ENCODE data around the gene NLRP6.
"Not testable (repeated sequence)": the region's sequence is repeated elsewhere in the genome, so short reads cannot be mapped to it uniquely, and the experiment has no call there.

The NLRP6 gene

DNA sequence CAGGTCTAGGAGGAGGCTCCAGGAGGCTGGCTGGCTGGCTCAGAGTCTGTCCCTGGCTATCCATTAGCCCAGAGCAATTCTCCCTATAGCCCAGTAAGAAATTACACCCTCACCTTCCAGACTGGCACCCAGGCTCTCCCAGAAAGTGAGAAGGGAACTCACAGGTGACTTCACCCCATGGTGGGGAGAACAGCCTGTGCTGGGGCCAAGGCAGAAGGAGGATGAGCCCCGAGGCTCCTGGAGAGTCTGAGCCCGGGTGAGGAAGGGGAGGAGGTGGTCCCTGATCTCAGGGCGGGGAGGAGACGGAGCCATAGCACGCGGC is 36.3 kb downstream of the NLRP6 start:
- H3K4me3 Mint-ChIP-seq: peak overlapping the region; percentile 83
- H3K27ac Mint-ChIP-seq: peak overlapping the region; percentile 96
- H3K9me3 Mint-ChIP-seq; DNase-seq (ENCODE audit: low spot score in 2 of 2): not testable (repeated sequence)
- H3K4me1 Mint-ChIP-seq: peaks cover 58% of the 10 kb centered on the region
- peaks cover 38% of the 10 kb centered on the region for H3K36me3 Mint-ChIP-seq
- peak; percentile 1 for ATAC-seq

DNA sequence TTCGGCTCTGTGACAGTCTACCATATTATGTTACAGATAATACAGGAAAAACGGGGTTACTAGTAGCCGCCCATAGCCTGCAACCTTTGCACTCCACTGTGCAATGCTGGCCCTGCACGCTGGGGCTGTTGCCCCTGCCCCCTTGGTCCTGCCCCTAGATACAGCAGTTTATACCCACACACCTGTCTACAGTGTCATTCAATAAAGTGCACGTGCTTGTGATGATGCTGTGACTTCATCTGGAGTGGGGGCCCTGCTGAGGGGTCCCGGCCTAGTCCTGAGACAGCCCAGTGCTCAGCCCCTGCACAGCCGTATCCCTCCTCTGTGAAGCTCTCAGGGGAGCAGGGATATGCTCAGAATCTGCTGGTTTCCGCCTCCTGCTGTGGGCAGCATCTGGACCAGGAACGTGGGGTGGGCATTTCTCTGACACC is 36.9 kb downstream of the NLRP6 start:
- DNase-seq (ENCODE audit: low spot score in 2 of 2): no peak
- Mint-ChIP-seq H3K36me3 (peaks cover 33% of the 10 kb centered on the region), H3K4me3 (peak overlapping the region; percentile 83), H3K4me1 (peaks cover 60% of the 10 kb centered on the region), H3K9me3 (no peaks in the 10 kb centered on the region), H3K27ac (peak overlapping the region; percentile 96)
- no peak for ATAC-seq

DNA sequence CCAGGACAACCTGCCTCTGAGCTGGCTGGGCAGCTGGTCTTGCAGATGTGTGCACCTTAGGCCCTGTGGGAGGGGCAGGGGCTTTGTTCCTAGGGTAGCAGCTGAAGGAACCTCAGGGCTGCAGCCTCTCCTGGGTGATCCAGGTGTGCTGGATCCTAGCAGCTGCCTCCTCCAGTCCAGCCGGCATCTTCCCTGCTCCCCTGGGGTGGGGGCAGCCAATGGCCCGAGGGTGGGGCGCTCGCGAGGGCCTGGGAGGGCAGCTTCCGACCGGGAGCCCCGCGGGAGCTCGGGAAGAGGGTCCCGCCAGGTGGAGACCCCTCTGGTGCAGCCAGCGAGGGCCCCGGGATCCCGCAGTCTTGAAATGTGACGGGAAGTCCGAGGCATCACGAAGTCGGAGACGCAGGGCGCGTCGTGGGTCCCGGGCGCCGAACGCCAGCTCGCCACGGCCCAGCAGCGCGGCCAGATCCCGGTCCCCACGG is 37.3 kb downstream of the NLRP6 start:
- Mint-ChIP-seq H3K9me3 (no peaks in the 10 kb centered on the region), H3K27ac (peak overlapping the region; percentile 96), H3K4me3 (peak overlapping the region; percentile 83), H3K36me3 (peaks cover 33% of the 10 kb centered on the region), H3K4me1 (peaks cover 64% of the 10 kb centered on the region)
- DNase-seq (ENCODE audit: low spot score in 2 of 2): no peak
- no peak for ATAC-seq

DNA sequence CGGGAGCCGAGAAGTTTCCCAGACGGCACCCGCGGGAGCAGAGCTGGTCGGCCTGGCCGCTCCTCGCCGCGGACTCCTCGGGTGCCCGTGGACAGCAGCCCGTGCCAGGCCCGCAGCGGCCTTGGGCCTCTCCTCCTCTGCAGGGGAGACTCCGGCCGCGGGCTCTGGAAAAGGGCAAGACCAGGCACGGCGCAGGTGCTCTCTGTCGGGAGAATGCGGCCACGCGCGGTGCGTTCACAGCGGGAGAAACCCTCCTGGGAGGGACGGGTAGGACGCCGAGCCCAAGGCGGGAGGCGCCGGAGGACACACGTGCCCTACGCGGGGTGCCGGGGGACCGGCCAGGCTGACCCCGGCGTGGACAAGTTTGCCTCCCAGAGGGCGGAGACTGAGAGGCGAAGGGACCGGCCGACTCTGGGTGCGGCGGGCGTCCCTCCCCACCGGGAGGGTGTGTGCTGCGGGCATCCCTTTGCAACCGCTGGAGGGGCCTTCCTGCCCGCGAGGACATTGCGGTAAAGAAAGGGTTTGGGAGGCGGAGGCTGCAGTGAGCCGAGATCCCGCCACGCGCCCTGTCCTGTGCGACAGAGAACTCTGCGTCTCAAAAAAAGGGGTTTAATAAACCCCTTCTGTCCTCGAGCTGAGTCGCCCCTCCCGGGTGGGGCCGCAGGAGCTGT is 38.0 kb downstream of the NLRP6 start:
- H3K27ac Mint-ChIP-seq: peak overlapping the region; percentile 96
- no peak for ATAC-seq
- DNase-seq (ENCODE audit: low spot score in 2 of 2): no peak
- H3K4me3 Mint-ChIP-seq: peak overlapping the region; percentile 83
- peaks cover 67% of the 10 kb centered on the region for H3K4me1 Mint-ChIP-seq
- no peaks in the 10 kb centered on the region for H3K9me3 Mint-ChIP-seq
- H3K36me3 Mint-ChIP-seq: peaks cover 33% of the 10 kb centered on the region

DNA sequence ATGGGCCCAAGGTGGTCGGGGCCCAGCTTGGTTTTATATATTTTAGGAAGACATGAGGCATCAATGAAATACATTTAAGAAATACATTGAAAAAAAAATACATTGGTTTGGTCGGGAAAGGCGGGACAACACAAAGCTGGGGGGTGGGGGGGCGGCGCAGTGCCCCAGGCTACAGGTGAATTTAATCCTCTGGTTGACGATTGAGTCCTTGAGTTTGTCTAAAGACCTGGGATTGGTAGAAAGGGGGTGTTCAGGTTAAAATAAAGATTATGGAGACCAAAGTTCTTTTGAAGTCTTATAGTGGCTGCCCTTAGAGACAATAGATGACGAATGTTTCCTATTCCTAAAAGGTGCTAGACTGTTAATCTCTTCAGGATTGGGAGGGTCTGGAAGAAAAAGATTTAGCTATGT is 38.7 kb downstream of the NLRP6 start:
- no peak for ATAC-seq
- no peak for DNase-seq (ENCODE audit: low spot score in 2 of 2)
- H3K36me3 Mint-ChIP-seq: peaks cover 33% of the 10 kb centered on the region
- peak overlapping the region; percentile 83 for H3K4me3 Mint-ChIP-seq
- H3K4me1 Mint-ChIP-seq: peaks cover 64% of the 10 kb centered on the region
- no peaks in the 10 kb centered on the region for H3K9me3 Mint-ChIP-seq
- H3K27ac Mint-ChIP-seq: peak overlapping the region; percentile 96

DNA sequence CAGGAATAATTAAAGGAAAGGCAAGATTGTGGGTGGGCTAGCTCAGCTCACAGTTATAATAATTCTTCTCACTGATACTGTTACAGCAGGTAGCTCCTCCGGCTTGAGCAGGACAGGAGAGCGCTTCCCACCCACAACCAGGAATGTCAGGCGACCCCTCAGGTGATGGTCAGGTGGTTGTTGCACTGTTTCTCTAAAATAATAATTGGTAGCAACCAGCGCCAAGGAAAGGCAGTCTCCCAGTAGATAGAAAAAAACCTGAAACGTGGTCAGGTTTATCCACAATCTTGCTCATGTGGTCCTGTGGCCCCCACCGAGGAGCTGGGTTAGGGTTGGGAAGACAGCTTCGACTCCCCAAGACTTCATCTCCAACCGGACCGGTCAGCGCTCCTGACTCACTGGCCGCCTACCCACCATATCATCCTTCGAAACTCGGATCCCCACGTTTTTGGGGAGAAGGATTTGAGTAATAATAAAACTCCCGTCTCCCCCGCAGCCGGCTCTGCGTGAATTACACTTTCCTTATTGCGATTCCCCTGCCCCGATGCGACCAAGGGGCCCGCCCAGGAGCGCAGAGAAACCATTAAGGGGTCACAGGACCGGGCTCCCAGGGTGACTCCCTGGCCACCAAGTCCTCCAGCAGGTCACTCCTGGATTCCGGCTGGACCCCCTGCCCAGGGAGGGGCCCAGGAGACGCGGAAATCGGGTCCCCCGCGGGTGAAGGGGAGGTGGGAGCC is 39.6 kb downstream of the NLRP6 start:
- peaks cover 55% of the 10 kb centered on the region for H3K4me1 Mint-ChIP-seq
- not testable (repeated sequence) for DNase-seq (ENCODE audit: low spot score in 2 of 2); H3K9me3 Mint-ChIP-seq

DNA sequence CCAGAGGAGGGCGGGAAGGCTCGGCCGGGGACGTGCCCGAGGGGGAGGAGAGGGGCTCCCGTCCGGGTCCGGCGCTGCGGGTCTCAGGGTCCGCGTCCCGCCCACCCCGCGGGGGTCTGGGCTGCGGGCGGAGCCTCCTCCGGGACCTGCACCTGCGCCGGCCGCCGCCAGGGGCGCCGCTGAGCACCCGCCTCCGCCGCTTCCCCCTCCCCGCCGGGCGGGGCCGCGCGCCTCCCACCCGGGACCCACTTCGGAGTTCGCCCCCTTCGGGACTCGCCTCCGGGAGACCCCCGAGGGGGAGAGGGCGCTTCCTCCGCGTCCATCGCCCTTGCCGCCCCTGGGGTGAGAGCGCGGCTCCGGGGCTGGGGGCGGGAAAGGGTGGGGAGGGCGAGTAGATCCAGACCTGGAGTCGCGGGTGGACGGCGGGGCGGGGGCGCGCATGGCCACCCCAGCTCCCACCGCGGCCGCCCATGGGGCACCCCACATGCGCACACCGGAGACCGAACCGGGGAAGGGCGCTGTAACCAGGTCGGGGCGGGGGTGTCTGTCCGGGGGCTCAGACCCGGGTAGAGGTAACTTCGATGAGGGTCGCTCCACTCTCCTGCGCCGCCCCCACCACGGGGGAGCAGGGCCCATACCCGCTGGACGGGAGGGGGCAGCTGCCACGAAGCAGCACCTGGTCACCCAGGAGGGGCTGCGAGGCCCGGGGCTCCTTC is 40.4 kb downstream of the NLRP6 start:
- ATAC-seq: peak; percentile 54
- H3K36me3 Mint-ChIP-seq: peaks cover 33% of the 10 kb centered on the region
- not testable (repeated sequence) for DNase-seq (ENCODE audit: low spot score in 2 of 2)

More for the DNA sequence above, 39.6 kb downstream of the NLRP6 start:
- ATAC-seq: peak; percentile 41
- Mint-ChIP-seq H3K36me3 (peaks cover 33% of the 10 kb centered on the region), H3K4me3 (peak overlapping the region; percentile 83), H3K27ac (peak overlapping the region; percentile 96)

DNA sequence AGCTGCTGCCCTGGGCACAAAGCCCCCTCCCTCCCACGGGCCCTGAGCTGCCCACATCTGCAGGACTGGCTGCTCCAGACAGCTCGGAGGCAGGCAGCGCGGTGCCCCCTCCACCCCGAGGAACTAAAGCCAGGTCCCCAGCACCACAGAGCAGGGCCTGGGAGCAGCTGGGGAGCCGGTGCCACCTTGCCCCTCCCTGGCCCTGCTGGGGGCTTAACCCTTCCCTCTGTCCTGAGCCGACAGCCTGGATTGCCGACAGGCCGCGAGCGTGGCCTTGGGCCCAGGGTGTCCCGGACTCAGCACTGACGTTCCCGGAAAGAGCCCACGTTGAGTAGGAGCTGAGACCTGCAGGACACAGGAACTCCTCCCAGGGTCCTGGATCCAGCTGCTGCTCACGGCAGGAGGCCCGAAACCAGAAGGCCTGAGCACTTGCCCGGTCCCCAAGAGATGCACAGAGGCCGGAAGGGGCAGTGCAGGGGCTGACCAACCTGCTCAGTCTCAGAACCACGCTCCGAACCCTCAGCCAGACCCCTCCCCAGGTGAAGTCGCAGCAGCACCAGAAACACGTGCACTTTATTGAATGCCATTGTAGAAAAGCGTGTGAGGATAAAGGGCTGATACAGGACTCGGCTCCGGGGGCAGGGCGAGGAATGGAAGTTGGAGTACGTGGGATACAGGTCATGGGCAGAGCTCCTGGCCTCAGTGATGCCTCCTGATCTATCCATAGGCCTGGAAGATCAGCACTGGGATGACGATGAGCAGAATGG is 41.1 kb downstream of the NLRP6 start:
- Mint-ChIP-seq H3K36me3 (peaks cover 30% of the 10 kb centered on the region), H3K27ac (peak overlapping the region; percentile 32), H3K4me1 (peaks cover 42% of the 10 kb centered on the region), H3K4me3 (peak overlapping the region; percentile 59)
- ATAC-seq: peak; percentile 29
- not testable (repeated sequence) for DNase-seq (ENCODE audit: low spot score in 2 of 2); H3K9me3 Mint-ChIP-seq

More for the DNA sequence above, 40.4 kb downstream of the NLRP6 start:
- Mint-ChIP-seq H3K4me3 (peak overlapping the region; percentile 59), H3K4me1 (peaks cover 47% of the 10 kb centered on the region)
- not testable (repeated sequence) for H3K27ac Mint-ChIP-seq, H3K9me3 Mint-ChIP-seq

DNA sequence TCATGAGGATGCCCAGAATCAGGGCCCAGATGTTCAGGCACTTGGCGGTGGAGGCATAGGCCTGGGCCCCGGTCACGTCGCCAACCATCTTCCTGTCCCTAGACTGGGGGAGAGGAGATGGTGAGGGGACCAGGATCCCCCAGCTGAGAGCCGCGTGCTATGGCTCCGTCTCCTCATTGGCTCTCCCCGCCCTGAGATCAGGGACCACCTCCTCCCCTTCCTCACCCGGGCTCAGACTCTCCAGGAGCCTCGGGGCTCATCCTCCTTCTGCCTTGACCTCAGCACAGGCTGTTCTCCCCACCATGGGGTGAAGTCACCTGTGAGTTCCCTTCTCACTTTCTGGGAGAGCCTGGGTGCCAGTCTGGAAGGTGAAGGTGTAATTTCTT is 41.7 kb downstream of the NLRP6 start:
- ATAC-seq; DNase-seq (ENCODE audit: low spot score in 2 of 2); H3K9me3 Mint-ChIP-seq: not testable (repeated sequence)
- H3K4me1 Mint-ChIP-seq: peaks cover 44% of the 10 kb centered on the region
- H3K36me3 Mint-ChIP-seq: peaks cover 27% of the 10 kb centered on the region
- H3K4me3 Mint-ChIP-seq: peak overlapping the region; percentile 59
- H3K27ac Mint-ChIP-seq: peak overlapping the region; percentile 32

DNA sequence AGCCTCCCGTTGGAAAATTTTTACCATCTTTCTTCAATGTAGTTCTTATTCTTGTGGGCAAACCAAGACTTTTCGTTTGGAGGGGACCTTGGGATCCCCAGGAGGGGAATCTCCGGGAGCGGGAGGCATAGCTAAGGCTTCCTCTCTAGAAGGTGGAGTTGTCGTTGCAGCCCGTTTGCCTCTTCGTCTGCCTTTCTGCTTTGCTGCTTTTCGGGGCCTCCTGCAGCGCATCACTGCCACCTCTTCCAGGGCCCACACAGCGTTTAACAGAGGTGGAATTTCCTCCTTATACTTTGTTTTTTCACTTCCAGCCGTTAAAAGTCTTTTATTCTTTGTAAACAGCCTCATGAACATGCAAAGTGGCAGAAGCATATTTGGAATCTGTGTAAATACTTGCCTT is 45.9 kb downstream of the NLRP6 start:
- peak overlapping the region; percentile 16 for H3K27ac Mint-ChIP-seq
- DNase-seq (ENCODE audit: low spot score in 2 of 2): no peak
- H3K4me1 Mint-ChIP-seq: peaks cover 48% of the 10 kb centered on the region

DNA sequence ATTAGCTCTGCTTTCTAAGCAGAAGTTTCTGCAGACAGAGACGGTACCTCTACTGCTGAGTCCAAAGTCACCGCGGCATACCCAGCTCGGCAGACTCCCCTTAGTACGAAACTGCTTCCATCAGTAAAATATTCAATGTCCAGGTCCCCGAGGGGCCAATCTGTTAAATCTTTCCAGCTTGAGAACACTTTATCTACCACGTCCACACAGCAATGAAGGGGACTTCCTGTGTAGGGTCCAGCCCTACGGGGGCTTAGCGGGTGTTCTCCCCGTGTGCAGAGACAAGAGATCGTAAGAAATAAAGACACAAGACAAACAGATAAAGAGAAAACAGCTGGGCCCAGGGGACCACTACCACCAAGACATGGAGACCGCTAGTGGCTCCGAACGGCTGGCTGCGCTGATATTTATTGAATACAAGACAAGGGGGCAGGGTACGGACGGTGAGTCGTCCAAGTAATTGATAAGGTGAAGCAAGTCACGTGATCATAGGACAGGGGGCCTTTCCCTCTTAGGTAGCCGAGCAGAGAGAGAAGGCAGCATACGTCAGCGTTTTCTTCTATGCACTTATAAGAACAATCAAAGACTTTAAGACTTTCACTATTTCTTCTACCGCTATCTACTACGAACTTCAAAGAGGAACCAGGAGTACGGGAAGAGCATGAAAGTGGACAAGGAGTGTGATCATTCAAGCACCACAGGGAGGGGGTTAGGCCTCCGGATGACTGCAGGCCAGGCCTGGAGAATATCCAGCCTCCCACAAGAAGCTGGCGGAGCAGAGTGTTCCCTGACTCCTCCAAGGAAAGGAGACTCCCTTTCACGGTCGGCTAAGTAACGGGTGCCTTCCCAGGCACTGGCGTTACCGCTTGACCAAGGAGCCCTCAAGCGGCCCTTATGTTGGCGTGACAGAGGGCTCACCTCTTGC is 46.6 kb downstream of the NLRP6 start:
- not testable (repeated sequence) for H3K9me3 Mint-ChIP-seq; ATAC-seq; H3K4me3 Mint-ChIP-seq; H3K36me3 Mint-ChIP-seq; DNase-seq (ENCODE audit: low spot score in 2 of 2)
- Mint-ChIP-seq H3K4me1 (peaks cover 50% of the 10 kb centered on the region), H3K27ac (peak overlapping the region; percentile 16)

More for the DNA sequence above, 45.9 kb downstream of the NLRP6 start:
- Mint-ChIP-seq H3K4me3 (no peak overlapping the region), H3K36me3 (no peaks in the 10 kb centered on the region), H3K9me3 (no peaks in the 10 kb centered on the region)
- no peak for ATAC-seq

DNA sequence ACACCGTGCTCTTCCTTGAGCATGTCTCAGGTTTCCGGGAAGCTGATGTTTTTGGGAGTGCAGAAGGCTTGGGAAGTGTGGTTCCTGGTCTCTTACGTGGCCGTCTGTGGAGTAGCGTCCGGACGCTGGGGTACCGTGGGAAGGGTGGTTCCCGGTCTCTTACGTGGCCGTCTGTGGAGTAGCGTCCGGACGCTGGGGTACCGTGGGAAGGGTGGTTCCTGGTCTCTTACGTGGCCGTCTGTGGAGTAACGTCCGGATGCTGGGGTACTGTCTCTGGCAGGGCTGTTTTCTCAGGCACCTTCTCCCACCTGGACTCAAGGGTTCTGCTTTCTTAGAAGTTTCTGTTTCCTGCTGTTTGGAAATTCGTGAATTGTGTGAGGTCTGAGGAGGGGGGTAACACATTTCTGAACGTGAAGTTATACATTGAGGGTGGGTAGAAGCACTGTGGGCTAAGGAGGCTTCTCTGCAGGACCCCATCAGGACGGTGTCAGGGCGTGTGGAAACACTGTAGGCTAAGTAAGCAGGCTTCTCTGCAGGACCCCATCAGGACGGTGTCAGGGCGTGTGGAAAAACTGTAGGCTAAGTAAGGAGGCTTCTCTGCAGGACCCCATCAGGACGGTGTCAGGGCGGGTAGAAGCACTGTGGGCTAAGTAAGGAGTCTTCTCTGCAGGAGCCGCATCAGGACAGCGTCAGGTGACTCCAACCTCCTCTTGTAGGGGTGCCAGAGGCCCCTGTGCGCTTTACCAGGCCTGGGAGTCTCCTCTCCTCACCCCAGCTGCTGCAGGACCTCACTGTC is 47.8 kb downstream of the NLRP6 start:
- H3K27ac Mint-ChIP-seq: peak overlapping the region; percentile 96
- H3K9me3 Mint-ChIP-seq: no peaks in the 10 kb centered on the region
- DNase-seq (ENCODE audit: low spot score in 2 of 2): no peak
- H3K4me3 Mint-ChIP-seq: peak overlapping the region; percentile 67
- H3K36me3 Mint-ChIP-seq: peaks cover 4% of the 10 kb centered on the region
- H3K4me1 Mint-ChIP-seq: peaks cover 52% of the 10 kb centered on the region
- ATAC-seq: no peak

DNA sequence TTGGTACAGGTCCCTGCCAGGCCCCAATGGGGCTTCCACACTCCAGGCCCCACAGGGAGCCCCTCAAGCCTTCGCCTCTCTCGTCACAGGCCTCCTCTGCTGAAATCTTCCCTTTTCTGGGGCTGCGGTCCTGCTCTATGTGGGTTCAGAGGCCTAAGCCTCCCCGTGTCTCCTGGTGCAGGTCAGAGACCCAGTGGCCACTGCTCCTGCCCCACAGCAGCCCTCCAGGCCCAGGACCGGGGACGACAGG is 48.3 kb downstream of the NLRP6 start:
- peak overlapping the region; percentile 96 for H3K27ac Mint-ChIP-seq
- peaks cover 57% of the 10 kb centered on the region for H3K4me1 Mint-ChIP-seq
- H3K4me3 Mint-ChIP-seq: peak overlapping the region; percentile 67
- DNase-seq (ENCODE audit: low spot score in 2 of 2) (no peak), ATAC-seq (peak; percentile 12)
- no peaks in the 10 kb centered on the region for H3K9me3 Mint-ChIP-seq
- peaks cover 6% of the 10 kb centered on the region for H3K36me3 Mint-ChIP-seq
